CD1c-positive myeloid dendritic cell (primary cell): Measurements from ENCODE around the gene RPS4Y1.
A peak's percentile ranks its signal among the peaks of the same experiment; 100 is the strongest.

ENCODE experiments used
- DNase-seq: peaks from one replicate; pipeline ENCODE4 v3.0.0-alpha.2; 2016; ENCODE audit errors: extremely low spot score

RPS4Y1 gene

DNA sequence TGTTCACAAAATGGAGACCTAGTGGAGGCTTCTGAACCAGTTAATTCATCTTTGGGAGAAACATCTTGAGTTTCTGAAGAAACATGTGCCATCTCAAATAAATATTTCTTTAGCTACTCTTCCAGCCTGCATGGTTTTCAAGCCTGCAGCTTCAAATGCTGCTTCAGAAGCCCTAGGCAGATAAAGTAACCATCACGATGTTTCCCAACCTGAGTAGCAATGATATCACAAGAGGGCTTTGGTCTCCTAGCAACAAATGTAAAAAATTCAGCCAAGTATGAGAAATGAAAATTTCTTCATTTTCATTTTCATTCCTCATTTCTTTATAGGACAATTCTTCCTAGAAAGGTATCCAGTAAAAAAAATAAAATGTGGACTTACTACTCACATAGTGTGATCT lies 42.2 kb downstream of the RPS4Y1 start:
- no peak for DNase-seq

DNA sequence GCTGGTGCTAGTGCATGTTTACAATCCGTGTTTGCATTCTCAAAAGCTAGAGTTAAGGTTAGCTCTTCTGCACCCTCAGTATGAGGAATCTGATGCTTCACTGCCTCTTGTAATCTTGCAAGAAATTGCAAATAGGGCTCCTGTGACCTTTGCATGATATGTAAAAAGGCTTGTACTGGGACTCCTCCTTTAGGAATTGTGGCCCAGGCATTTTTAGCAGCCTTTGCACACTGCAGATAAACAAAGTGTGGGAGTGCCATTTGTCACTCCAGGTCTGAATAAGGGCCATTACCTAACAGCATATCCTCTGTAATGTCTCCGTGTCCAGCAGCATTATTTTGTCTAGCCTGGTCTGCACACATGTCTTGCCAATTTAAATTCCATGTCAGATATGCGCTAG lies 44.5 kb downstream of the RPS4Y1 start:
- DNase-seq, result no peak

DNA sequence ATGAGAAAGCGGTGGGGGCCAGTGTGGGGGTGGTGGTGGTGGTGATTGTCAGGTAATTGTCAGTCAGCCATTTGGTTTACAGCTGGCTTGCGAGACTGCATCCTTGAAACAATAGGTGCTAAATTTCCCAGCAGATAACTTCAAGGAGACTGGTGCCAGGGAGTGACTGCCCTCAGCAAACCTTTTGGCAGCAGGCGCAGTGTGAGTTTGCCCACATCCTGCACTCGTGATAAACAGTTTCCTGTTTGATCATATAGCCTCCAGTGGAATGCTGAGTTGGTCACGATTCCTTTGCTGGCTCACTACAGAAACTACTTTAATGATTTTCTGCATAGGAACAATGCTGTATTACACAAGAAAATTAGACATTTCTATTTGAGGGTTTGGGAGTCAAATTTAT lies 46.0 kb downstream of the RPS4Y1 start:
- DNase-seq, result no peak

DNA sequence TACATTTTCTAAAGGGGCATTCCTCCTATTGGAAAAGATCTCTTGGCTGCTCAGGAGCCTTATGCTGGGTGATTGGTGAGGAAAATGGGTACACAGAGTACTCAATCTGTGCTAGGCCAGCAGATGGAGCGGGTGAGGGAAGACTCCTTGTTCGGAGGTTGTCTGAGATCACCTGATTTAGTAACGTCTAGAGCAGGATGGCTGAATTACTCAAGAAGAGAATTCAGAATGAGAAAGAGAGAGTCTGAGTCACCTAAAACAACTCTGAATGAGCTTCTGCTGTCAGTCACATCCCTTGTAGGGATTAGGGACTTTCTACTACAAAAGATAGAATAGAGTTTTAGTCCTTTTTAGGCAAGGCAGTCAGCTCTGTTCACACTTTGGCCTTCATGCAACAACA lies 46.6 kb downstream of the RPS4Y1 start:
- DNase-seq, result no peak

DNA sequence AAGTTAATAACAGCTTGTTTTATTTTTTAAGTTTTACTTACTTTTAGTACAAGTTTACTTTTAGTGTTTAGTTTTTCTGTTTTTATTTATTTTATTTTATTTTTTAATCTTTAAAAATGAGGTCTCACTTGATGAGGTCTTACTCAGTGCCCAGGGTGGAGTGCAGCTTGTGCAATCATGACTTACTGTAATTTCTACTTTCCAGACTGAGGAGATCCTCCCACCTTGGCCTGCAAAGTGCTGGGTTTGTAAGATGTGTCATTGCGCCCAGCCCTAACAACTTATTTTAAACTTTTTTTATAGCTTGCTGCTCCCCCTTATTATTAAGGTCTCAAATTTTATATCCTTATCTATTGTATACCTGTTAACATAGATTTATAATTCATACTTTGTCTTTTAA lies 52.1 kb downstream of the RPS4Y1 start:
- DNase-seq, result no peak

DNA sequence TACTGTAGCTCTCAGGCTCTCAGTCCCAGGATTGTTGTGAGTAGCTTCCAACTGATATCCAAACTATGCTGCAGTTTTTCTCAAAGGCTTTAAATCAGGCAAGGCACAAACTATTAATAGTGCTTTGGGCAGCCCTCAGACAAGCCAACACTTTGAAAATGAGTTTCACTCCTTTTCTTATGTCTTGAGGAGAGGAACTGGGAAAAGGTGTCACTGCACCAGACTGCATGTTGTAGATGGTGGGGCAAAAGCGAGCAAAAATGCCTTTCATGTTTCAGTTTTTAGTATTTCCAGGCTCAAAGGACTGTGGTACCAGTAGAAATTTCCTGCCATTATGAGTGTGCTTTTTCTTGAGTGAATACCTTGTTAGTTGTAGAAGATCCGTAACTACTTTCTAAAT lies 54.6 kb downstream of the RPS4Y1 start:
- no peak for DNase-seq

DNA sequence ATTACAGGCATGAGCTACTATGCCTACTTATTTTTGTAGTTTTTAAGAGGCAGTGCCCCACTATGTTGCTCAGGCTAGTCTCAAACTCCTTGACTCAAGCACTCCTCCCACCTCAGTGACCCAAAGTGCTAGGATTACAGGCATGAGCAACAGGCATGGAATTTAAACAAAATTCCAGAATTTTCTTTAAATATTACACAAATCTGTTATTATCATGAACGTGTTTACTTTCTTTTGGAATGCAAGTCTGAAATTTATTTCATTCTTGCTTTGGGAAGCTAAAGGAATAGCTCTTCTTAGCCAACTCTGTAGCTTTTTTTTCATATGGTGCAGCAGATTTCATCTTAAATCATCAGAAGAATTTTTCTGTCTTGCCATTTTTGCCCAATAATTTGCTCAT lies 66.0 kb downstream of the RPS4Y1 start:
- no peak for DNase-seq

DNA sequence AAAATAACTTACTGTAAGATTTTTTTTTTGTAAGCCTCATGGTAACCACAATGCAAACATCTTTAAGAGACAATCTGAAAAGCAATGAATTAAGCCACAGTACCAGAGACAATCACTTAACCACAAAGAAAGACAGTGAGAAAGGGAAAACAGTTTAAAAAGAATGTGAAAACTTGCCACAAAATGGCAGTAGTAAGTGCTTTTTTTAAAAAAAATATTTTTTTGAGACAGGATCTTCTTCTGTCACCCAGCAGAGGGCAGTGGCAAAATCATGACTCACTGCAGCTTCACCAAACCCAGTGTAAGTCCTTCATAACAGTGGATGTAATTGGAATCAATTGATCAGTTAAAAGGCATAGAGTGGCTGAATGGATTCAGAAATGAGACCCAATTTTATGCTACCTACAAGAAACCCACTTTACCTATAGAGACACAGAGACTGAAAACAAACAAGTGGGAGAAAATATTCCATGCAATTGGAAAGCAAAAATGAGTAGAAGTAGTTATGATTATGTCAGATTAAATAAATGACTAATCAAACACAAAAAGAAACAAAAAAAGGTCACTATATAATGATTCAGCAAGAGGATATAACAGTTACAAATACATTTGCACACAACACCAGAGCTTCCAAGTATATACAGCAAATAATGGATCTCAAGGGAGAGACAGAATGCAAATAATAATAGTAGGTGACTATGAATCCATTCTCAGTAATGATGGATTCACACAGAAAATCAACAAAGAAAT lies 71.8 kb downstream of the RPS4Y1 start:
- peak; percentile 46 for DNase-seq
